ENCODE data around the gene ZBTB16.

DNA sequence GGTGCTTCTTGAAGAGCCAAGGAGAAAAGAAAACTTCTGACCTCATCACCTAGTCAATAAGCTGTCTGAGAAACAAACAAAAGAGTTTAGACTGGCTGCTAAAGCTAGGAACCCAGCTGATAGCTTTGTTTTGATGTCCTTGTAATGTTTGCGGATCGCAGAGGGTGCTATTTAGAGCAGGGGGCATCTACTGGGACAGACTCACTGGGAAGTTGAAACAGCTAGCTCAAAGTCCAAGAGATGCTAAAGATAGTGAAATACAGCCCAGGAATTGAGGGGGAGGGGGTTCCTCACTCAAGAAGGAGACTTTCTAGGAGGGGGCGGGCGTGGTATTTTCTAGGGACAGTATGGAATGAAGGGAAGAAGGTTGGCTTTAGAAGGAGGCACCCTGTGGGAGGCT, 18.9 kb downstream of the ZBTB16 start:
- TF ChIP-seq, protein P1, sequence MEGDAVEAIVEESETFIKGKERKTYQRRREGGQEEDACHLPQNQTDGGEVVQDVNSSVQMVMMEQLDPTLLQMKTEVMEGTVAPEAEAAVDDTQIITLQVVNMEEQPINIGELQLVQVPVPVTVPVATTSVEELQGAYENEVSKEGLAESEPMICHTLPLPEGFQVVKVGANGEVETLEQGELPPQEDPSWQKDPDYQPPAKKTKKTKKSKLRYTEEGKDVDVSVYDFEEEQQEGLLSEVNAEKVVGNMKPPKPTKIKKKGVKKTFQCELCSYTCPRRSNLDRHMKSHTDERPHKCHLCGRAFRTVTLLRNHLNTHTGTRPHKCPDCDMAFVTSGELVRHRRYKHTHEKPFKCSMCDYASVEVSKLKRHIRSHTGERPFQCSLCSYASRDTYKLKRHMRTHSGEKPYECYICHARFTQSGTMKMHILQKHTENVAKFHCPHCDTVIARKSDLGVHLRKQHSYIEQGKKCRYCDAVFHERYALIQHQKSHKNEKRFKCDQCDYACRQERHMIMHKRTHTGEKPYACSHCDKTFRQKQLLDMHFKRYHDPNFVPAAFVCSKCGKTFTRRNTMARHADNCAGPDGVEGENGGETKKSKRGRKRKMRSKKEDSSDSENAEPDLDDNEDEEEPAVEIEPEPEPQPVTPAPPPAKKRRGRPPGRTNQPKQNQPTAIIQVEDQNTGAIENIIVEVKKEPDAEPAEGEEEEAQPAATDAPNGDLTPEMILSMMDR (IDR thresholded peaks at IDR 0.05): no peak
- TF ChIP-seq SIN3A (IDR thresholded peaks at IDR 0.05; ENCODE audit: borderline replicate concordance, insufficient read depth, low read depth, low read length) (no peak), POLR2AphosphoS5 (IDR thresholded peaks at IDR 0.05; ENCODE audit: low read depth, low read length) (no peak), TCF7L2 (IDR thresholded peaks at IDR 0.05; ENCODE audit: low read depth, low read length) (no peak)

Measured in Panc1 (cell line).